Epithelial cell of esophagus (primary cell): ENCODE measurements around the gene SPINK7.
"Not testable (repeated sequence)": the region's sequence is repeated elsewhere in the genome, so short reads cannot be mapped to it uniquely, and the experiment has no call there.

Source experiments
- DNase-seq: peaks from one replicate; pipeline ENCODE4 v3.0.0; 2010; ENCODE audit warnings: low read depth
- H3K4me3 ChIP-seq: 2 replicates; pipeline ENCODE4 v1.5.1; 2011; ENCODE audit warnings: mild to moderate bottlenecking, low read length, control low read depth
- CTCF ChIP-seq: IDR thresholded peaks from 2 replicates; pipeline ENCODE4 v1.5.1; 2011; ENCODE audit warnings: low read depth, mild to moderate bottlenecking, low read length, control low read depth, inconsistent platforms; ENCODE audit not compliant: insufficient read depth; ENCODE audit errors: missing control alignments

Gene SPINK7

GRCh38 chr5:148306446-148306845, 5.8 kb upstream of the SPINK7 start:
- DNase-seq, result no peak
- H3K4me3 ChIP-seq, result no peak overlapping the region
- TF ChIP-seq CTCF, result peak; percentile 36

- DNase-seq, result no peak
- TF ChIP-seq CTCF, result no peak
- H3K4me3 ChIP-seq, result no peak overlapping the region
These were observed 3.2 kb upstream of the SPINK7 start for GRCh38 chr5:148309019-148309418.

DNA sequence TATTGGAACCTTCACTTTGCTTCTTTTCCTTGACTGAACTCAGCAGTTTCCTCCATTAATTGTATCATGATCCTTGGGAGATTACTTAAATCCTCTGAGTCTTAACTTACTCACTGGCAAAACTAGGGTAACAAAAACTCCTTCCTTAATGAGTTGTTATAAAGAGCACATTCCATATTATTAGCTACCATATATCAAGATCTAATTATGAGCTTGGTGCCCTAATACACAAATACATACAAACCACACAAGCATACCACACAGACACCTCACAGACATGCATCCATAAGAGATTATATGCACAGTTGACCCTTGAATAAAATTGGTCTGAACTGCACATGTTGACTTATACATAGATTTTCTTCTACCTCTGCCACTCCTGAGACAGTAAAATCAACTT, 2.5 kb upstream of the SPINK7 start:
- no peak overlapping the region for H3K4me3 ChIP-seq
- DNase-seq, result no peak
- TF ChIP-seq CTCF, result no peak

- peak; percentile 7 for DNase-seq
- no peak for TF ChIP-seq CTCF
- H3K4me3 ChIP-seq, result no peak overlapping the region
These were observed 739 bp upstream of the SPINK7 start for GRCh38 chr5:148311484-148311883.

DNA sequence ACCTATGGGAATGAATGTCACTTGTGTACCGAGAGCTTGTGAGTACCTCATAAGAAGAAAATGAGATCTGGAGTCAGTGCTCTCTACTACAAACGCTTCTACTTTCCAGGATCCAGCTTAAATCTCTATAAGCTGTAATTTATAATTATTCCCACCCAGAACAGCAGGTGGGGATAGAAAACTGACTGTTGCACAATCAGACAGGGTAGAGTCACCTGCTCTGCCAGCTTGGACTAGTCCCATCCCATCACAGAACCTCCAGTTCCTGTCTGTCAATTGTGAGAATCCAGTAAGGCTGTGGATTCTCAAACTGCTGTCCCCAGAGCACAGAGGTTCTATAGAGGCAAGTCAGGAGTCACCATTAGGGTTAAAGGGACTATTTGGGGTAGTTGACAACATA, 2.0 kb downstream of the SPINK7 start:
- peak; percentile 45 for TF ChIP-seq CTCF
- peak; percentile 75 for DNase-seq
- H3K4me3 ChIP-seq, result no peak overlapping the region

DNA sequence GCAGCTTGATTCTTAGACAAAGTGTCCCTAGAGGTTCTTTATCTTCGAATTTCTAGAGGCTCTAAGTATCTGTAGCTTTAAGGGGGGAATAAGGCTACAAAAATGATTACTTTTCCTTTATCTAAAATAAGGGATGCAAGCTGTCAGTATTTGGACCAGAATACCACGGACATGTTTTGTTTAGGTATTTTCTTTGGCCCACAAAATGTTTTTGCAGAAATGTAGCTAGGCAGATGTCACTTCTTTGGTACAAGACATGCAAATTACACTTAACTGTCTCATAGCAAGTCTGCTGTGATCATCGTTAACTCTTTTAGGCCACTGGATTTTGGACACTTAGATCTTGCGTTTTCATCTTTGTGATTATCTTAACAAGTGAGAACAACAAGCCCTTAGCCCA, 2.5 kb downstream of the SPINK7 start:
- H3K4me3 ChIP-seq, result no peak overlapping the region
- DNase-seq, result no peak
- TF ChIP-seq CTCF, result no peak

DNA sequence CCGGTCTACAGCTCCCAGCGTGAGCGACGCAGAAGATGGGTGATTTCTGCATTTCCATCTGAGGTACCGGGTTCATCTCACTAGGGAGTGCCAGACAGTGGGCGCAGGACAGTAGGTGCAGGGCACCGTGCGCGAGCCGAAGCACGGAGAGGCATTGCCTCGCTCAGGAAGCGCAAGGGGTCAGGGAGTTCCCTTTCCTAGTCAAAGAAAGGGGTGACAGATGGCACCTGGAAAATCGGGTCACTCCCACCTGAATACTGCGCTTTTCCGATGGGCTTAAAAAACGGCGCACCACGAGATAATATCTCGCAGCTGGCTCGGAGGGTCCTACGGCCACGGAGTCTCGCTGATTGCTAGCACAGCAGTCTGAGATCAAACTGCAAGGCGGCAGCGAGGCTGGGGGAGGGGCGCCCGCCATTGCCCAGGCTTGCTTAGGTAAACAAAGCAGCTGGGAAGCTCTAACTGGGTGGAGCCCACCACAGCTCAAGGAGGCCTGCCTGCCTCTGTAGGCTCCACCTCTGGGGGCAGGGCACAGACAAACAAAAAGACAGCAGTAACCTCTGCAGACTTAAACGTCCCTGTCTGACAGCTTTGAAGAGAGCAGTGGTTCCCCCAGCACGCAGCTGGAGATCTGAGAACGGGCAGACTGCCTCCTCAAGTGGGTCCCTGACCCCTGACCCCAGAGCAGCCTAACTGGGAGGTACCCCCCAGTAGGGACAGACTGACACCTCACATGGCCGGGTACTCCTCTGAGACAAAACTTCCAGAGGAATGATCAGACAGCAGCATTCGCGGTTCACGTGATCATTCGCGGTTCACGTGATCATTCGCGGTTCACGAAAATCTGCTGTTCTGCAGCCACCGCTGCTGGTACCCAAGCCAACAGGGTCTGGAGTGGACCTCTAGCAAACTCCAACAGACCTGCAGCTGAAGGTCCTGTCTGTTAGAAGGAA, 8.1 kb downstream of the SPINK7 start:
- not testable (repeated sequence) for DNase-seq
- peak overlapping the region; percentile 37 for H3K4me3 ChIP-seq
